LNCaP clone FGC (cell line): ENCODE results near the gene GPR65.
A peak's percentile ranks its signal among the peaks of the same experiment; 100 is the strongest.

Experiments used
- DNase-seq: peaks from one replicate; pipeline ENCODE4 v3.0.0-alpha.2; 2011; ENCODE audit warnings: low read depth
- H3K4me3 ChIP-seq: 2 replicates; pipeline ENCODE4 v1.5.1; 2011; ENCODE audit warnings: mild to moderate bottlenecking, low read depth, low read length, control low read depth
- CTCF ChIP-seq: IDR thresholded peaks from 2 replicates; pipeline ENCODE4 v1.5.1; 2012; ENCODE audit warnings: mild to moderate bottlenecking; ENCODE audit not compliant: control insufficient read depth, insufficient read depth; ENCODE audit errors: extremely low read depth

The GPR65 gene

GRCh38 chr14:87971010-87971409 is 33.9 kb upstream of the GPR65 start:
- no peak for DNase-seq
- no peak overlapping the region for H3K4me3 ChIP-seq
- TF ChIP-seq CTCF: no peak

GRCh38 chr14:87975636-87976035 is 29.3 kb upstream of the GPR65 start:
- DNase-seq: no peak
- TF ChIP-seq CTCF: no peak
- H3K4me3 ChIP-seq: no peak overlapping the region

GRCh38 chr14:87979689-87980088 is 25.2 kb upstream of the GPR65 start:
- no peak overlapping the region for H3K4me3 ChIP-seq
- TF ChIP-seq CTCF: no peak
- no peak for DNase-seq

GRCh38 chr14:87989221-87989955 is 15.5 kb upstream of the GPR65 start:
- no peak for TF ChIP-seq CTCF
- no peak for DNase-seq
- no peak overlapping the region for H3K4me3 ChIP-seq

GRCh38 chr14:87989956-87990299 is 15.0 kb upstream of the GPR65 start:
- DNase-seq: peak; percentile 13
- no peak overlapping the region for H3K4me3 ChIP-seq
- TF ChIP-seq CTCF: no peak

GRCh38 chr14:87990682-87991081 is 14.3 kb upstream of the GPR65 start:
- no peak overlapping the region for H3K4me3 ChIP-seq
- no peak for TF ChIP-seq CTCF
- no peak for DNase-seq

- no peak for TF ChIP-seq CTCF
- DNase-seq: no peak
- H3K4me3 ChIP-seq: no peak overlapping the region
These were observed 12.6 kb upstream of the GPR65 start for GRCh38 chr14:87992346-87992717.
